ENCODE data around the gene FAM149A. TPM values are rescaled to one million over a fixed set of nuclear protein-coding genes. Genes with fewer than 3 reads are reported as not detected.

Gene FAM149A
- total and polyA plus RNA-seq, 2 experiments from 2014 or later, result 6.9 to 7.0 TPM

GRCh38 chr4:186108391-186108790, 3.9 kb downstream of the FAM149A start:
- peaks cover 6% of the 10 kb centered on the region for H3K27me3 ChIP-seq

GRCh38 chr4:186109245-186109644, 4.7 kb downstream of the FAM149A start:
- H3K36me3 ChIP-seq (replicated peaks; ENCODE audit: insufficient read depth, low read depth), result no peaks in the 10 kb centered on the region
- no peak for DNase-seq (ENCODE audit: low spot score)
- no peaks in the 10 kb centered on the region for H3K79me2 ChIP-seq
- no peak overlapping the region for H3K4me2 ChIP-seq
- 85% methylated on average over 4 of the region's 4 CpGs for WGBS (ENCODE audit: low lambda C conversion rate, missing lambda C conversion rate)
- H3K9me2 ChIP-seq (replicated peaks; ENCODE audit: insufficient read depth), result no peaks in the 10 kb centered on the region
- H2AFZ ChIP-seq, result no peak overlapping the region
- H3K27me3 ChIP-seq, result peaks cover 3% of the 10 kb centered on the region
- no peak overlapping the region for H3K4me3 ChIP-seq
- H3K27ac ChIP-seq, result no peak overlapping the region
- no peaks in the 10 kb centered on the region for H3K9me3 ChIP-seq (ENCODE audit: low read depth)
- no peaks in the 10 kb centered on the region for H3K4me1 ChIP-seq (ENCODE audit: insufficient read depth)
- no peak for TF ChIP-seq CTCF (IDR thresholded peaks at IDR 0.05; ENCODE audit: poor library complexity)
- no peak for TF ChIP-seq EZH2 (IDR thresholded peaks at IDR 0.05; ENCODE audit: borderline replicate concordance)
- TF ChIP-seq EZH2phosphoT487 (IDR thresholded peaks at IDR 0.05; ENCODE audit: low read depth, severe bottlenecking, unreplicated experiment), result no peak
- no peaks in the 10 kb centered on the region for H4K20me1 ChIP-seq (ENCODE audit: insufficient read depth, poor library complexity, severe bottlenecking)

More at GRCh38 chr4:186108391-186108790, 3.9 kb downstream of the FAM149A start:
- 87% methylated on average over 3 of the region's 3 CpGs for WGBS (ENCODE audit: low lambda C conversion rate, missing lambda C conversion rate)
- no peak for DNase-seq (ENCODE audit: low spot score)
- Histone ChIP-seq H3K4me2 (no peak overlapping the region), H3K36me3 (replicated peaks; ENCODE audit: insufficient read depth, low read depth) (no peaks in the 10 kb centered on the region), H3K27ac (no peak overlapping the region), H3K4me3 (no peak overlapping the region), H3K9me3 (ENCODE audit: low read depth) (no peaks in the 10 kb centered on the region), H3K79me2 (no peaks in the 10 kb centered on the region), H3K9me2 (replicated peaks; ENCODE audit: insufficient read depth) (no peaks in the 10 kb centered on the region), H3K4me1 (ENCODE audit: insufficient read depth) (no peaks in the 10 kb centered on the region), H4K20me1 (ENCODE audit: insufficient read depth, poor library complexity, severe bottlenecking) (no peaks in the 10 kb centered on the region), H2AFZ (no peak overlapping the region)
- TF ChIP-seq EZH2 (IDR thresholded peaks at IDR 0.05; ENCODE audit: borderline replicate concordance) (no peak), CTCF (IDR thresholded peaks at IDR 0.05; ENCODE audit: poor library complexity) (no peak), EZH2phosphoT487 (IDR thresholded peaks at IDR 0.05; ENCODE audit: low read depth, severe bottlenecking, unreplicated experiment) (no peak)

GRCh38 chr4:186116697-186117096, 12.2 kb downstream of the FAM149A start:
- H3K36me3 ChIP-seq (replicated peaks; ENCODE audit: insufficient read depth, low read depth), result no peaks in the 10 kb centered on the region
- H2AFZ ChIP-seq, result no peak overlapping the region
- DNase-seq (ENCODE audit: low spot score), result no peak
- no peak for TF ChIP-seq CTCF (IDR thresholded peaks at IDR 0.05; ENCODE audit: poor library complexity)
- no peak for TF ChIP-seq EZH2phosphoT487 (IDR thresholded peaks at IDR 0.05; ENCODE audit: low read depth, severe bottlenecking, unreplicated experiment)
- no peak for TF ChIP-seq EZH2 (IDR thresholded peaks at IDR 0.05; ENCODE audit: borderline replicate concordance)
- no peak overlapping the region for H3K27ac ChIP-seq
- H3K4me3 ChIP-seq, result no peak overlapping the region
- no peaks in the 10 kb centered on the region for H3K79me2 ChIP-seq
- H3K4me2 ChIP-seq, result no peak overlapping the region
- no peaks in the 10 kb centered on the region for H3K4me1 ChIP-seq (ENCODE audit: insufficient read depth)
- WGBS (ENCODE audit: low lambda C conversion rate, missing lambda C conversion rate), result 98% methylated on average over 2 of the region's 2 CpGs
- H3K9me3 ChIP-seq (ENCODE audit: low read depth), result no peaks in the 10 kb centered on the region
- H4K20me1 ChIP-seq (ENCODE audit: insufficient read depth, poor library complexity, severe bottlenecking), result no peaks in the 10 kb centered on the region
- no peaks in the 10 kb centered on the region for H3K27me3 ChIP-seq
- no peaks in the 10 kb centered on the region for H3K9me2 ChIP-seq (replicated peaks; ENCODE audit: insufficient read depth)

- Histone ChIP-seq H3K27ac (no peak overlapping the region), H3K27me3 (no peaks in the 10 kb centered on the region), H3K4me2 (no peak overlapping the region), H3K79me2 (no peaks in the 10 kb centered on the region), H3K36me3 (replicated peaks; ENCODE audit: insufficient read depth, low read depth) (no peaks in the 10 kb centered on the region), H2AFZ (no peak overlapping the region), H3K9me3 (ENCODE audit: low read depth) (no peaks in the 10 kb centered on the region), H3K9me2 (replicated peaks; ENCODE audit: insufficient read depth) (no peaks in the 10 kb centered on the region), H3K4me1 (ENCODE audit: insufficient read depth) (no peaks in the 10 kb centered on the region), H3K4me3 (no peak overlapping the region), H4K20me1 (ENCODE audit: insufficient read depth, poor library complexity, severe bottlenecking) (no peaks in the 10 kb centered on the region)
- 74% methylated on average over 7 of the region's 7 CpGs for WGBS (ENCODE audit: low lambda C conversion rate, missing lambda C conversion rate)
- no peak for TF ChIP-seq CTCF (IDR thresholded peaks at IDR 0.05; ENCODE audit: poor library complexity)
- TF ChIP-seq EZH2 (IDR thresholded peaks at IDR 0.05; ENCODE audit: borderline replicate concordance), result no peak
- no peak for TF ChIP-seq EZH2phosphoT487 (IDR thresholded peaks at IDR 0.05; ENCODE audit: low read depth, severe bottlenecking, unreplicated experiment)
- DNase-seq (ENCODE audit: low spot score), result no peak
Measured at GRCh38 chr4:186118582-186118981, 14.1 kb downstream of the FAM149A start.

All from hepatocyte (in vitro differentiated cells).